ENCODE data around the gene TMIE.

TMIE gene

DNA sequence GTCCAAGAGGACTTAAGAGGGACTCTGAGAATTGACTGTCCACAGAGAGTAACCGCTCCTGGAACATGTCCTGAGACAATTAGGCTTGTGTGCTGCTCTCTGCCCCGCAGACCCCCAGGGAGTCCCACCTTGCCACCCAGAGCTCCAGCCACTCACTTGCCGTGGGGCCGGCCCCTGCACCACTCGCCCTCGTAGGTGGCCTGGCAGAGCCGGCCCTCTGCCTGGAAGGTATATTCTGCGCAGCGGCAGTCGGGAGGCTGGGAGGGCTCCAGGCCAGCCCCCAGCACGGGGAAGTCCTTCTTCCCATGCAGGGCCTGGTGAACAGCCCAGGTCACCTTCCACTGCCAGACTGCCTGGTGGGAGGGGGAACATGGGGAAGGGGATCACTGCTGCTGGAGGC lies 18.2 kb upstream of the TMIE start:
- in situ Hi-C loops (cut with MboI; ENCODE audit: low sequenced_read_pairs): no loop called here

DNA sequence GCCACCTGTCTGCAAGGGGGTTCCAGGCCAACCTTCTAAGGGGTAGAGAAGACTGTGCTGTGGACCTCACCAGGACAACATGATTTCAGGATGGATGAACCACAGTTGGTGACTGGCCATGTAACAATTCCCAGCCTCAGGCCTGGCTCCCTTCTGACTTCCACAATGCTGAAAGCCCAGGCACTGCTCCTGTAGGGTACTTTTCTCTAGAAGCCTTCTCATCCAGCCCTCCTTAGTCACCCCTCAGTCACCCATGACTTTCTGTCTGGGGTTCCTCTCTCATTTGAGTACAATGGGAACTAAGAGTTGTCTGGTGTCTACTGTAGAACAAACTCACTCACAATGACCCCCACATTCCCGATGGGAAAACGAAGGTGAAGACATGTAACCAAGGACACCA lies 16.3 kb upstream of the TMIE start:
- in situ Hi-C loops (cut with MboI; ENCODE audit: low sequenced_read_pairs): no loop called here

DNA sequence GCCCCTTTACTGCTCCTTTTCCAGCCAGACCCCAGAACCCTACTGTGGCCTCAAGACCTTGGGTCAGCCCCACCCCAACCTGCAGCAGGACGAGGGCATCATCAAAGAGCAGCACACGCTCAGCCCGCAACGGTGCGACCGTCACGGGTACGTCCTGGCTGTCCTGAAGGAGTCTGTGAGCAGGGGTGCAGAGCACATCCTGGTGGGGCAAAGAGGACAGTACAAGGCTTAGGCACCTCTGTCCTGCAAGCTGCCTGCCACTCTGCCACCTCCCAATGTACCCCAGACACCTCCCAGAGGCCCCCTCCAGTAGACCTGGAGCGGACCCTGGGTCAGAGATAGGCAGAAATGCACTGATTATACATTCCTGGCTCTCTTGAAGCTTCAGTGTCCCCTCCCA lies 15.7 kb upstream of the TMIE start:
- in situ Hi-C loops (cut with MboI; ENCODE audit: low sequenced_read_pairs): no loop called here

DNA sequence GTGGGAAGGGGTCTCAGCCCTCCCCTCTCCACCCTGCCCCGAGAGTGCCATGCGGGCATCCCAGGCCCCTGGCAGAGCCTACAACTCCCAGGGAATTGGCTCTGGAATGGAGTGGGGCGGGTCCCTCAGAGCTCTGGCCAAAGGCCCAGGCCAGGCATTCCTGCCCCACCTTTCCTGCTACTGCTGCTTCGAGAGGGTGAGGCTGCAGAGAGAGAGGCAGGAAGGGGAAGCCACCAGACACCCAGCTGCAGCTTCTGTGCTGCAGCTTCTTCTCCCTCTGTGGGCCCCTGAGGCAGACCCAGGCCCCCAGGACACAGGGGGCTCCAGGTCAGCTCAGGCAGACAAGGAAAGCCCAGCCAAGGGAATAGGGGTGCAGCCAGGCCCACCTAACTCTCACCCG lies 10.4 kb upstream of the TMIE start:
- in situ Hi-C loops (cut with MboI; ENCODE audit: low sequenced_read_pairs): no loop called here

DNA sequence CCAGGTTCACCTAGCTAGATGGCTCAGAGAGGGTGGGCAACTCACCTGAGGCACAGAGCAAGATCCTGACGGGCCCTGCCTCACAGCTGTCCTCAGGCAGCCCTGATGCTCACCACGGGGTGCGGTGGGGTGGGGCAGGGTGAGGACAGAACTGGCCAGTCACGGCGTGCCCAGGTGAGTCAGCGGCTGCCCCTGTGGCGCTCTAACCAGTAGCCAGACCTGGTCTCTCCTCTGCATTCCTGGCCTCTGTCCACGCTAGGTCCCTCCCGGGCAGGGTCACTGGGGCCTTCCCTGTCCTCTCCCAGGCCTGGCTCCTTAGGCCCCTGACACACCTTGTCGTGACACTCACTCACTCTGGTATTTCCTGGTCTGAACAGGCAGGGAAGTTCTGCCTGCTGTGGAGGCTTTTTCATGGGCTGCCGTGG lies 8.6 kb upstream of the TMIE start:
- in situ Hi-C loops (cut with MboI; ENCODE audit: low sequenced_read_pairs): no loop called here

DNA sequence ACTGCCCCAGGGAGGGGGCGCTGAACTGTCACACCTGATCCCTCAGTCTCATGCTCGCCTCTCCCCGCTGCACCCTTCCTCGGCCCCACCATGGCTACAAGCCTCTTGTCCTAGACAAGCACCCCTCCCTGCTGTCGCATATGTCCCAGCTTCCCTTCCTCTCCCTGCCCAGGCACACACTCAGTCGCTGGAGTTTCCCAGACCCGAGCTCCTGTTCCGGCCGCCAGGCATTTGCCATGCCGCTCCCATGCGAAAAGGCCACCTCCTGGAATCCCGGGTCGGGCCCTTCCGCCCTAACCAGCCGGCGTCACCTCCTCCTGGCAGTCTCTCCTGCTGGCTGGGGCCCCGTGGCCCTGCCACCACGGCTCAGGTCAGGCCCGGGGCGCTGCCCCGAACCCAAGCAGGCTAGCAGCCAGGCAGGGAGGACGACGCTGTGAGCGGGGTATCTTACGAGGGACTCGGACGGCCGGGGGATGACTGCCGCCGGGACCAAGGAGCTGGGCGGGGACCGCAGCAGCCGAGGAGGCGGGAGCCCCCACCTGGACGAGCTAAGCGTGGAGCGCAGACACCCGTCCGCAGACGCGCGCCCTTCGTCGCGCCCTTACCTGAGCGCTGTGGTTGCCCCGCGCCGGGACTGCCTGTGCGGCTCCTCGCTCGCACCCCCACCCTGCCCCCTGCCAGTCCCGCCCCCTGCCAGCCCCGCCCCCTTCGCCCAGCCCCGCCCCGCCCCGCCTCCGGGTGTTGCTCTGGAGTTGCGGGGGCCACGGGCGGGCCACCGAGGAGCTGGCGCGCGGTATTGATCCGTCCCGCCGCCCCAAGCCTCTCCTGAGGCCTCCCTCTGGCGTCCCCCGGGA lies 7.9 kb upstream of the TMIE start, which contains the start of gene ALS2CL:
Gene ALS2CL, minus strand, starts transcription at position 642 of the 854 bp plus-strand sequence. CDS start 4,239 bp downstream, outside the sequence.
- in situ Hi-C loops (cut with MboI; ENCODE audit: low sequenced_read_pairs): no loop called here

DNA sequence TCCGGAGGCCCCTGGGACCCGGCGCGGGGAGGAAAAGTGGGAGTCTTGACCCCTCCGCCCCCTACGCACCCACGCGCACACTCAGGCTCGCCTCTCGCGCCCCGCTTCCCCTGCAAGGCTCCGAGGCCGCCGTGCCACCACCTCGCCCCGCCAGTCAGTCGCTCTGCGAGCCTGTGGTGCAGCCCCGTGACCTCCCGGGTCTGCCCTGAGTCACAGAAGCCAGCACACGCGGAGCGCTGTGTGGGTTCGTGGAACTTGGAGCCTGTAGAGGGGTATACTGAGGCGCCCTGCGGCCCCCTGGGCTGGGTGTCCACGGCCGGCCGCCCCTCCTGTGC lies 7.3 kb upstream of the TMIE start:
- in situ Hi-C loops (cut with MboI; ENCODE audit: low sequenced_read_pairs): no loop called here

DNA sequence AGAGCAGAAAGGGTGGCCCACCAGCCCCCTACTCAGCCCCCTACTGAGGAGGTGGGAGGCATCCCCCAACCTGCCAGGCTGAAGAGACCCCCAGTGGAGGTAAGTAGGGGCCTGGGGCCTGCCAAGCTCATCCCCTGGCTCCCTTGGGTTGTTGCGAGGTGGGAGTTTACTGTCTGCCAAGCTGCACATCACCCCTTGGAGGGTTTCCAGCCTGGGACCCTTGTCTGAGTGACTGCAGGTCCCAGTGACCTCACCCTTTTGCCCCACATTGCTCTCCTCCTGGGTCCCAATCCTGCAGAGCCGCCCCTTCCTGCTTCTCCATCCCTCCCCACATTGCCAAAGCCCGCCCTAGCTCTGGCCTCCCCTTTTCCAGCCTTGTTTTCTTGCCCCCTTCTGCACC lies 6.7 kb upstream of the TMIE start:
- in situ Hi-C loops (cut with MboI; ENCODE audit: low sequenced_read_pairs): no loop called here

DNA sequence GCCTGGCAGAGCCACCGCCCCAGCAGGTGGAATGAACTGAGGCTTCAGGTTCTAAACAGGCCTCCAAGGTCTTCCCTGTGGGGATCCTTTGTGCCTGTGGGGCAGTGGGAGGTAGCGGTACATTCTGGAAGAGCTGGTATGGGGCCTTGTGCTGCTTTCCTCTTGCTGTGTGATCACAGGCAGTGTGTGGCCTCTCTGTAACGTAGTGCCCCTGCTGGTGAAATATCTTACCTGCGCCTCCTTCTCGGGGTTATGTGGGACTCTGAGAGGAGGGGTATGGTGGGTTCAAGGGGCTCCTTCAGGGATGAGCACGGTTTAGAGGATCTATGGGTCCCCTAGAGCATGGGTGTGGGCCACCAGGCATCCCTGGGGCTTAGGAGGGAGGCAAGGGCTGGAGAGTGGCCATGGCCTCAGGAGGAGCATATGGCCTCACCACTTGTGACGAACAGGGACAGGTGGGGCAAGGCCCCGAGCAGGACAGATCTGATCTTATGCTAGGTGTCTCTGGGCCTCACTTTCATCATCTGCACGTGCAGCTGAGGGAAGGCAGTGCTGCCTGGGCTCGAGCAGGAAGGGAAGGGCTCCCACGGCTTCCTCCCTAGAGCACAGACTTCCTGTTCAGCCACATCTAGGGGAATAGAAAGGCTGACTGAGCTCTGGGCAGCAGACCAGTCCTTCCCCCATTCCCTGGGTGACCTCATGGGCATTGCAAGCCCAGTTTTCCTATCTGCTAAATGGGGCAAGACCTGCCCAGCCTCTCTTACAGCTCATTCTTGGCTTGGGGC lies 5.8 kb upstream of the TMIE start:
- in situ Hi-C loops (cut with MboI; ENCODE audit: low sequenced_read_pairs): no loop called here

DNA sequence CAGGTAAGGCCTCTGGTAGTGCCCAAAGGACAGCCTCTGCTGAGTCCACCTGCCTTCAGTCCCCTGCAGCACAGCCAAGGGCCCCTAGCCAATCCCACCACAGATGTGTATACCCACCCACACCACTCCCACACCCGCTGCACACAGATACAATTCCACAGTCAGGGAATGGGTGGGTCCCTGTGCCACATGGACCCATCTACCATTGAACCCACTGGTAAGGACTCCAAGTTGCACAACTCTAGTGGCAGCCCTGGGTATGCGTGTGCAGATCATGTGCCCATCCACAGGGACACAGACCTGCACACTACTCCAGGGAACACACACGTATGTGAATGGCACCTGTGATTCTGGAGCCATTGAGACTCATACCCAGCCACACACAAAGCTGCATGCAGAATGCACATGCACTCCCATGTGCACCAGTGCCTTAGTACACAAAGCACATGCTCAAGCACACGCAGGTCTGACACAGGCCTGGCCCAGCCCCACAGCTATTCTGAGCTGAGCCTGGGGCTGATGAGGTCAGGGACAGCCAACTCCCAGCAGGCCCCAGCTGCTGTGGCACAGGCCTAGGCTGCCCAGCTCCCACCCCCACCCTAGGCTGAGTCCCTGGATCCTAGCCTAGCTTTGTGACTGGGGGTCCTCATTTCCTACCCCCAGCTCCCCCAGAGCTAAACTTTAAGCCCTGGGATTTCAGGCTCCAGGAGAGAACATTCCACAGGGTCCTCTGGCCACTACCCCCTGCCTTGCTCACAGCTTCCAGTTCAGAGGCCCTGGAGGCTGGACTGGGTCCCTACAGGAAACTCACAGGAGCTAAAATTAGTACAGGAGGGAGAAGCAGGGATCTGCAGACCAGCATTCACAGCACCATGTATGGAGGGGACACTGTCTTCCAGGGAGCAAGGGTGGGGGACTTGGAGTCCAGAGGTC lies 5.0 kb upstream of the TMIE start:
- in situ Hi-C loops (cut with MboI; ENCODE audit: low sequenced_read_pairs): no loop called here

DNA sequence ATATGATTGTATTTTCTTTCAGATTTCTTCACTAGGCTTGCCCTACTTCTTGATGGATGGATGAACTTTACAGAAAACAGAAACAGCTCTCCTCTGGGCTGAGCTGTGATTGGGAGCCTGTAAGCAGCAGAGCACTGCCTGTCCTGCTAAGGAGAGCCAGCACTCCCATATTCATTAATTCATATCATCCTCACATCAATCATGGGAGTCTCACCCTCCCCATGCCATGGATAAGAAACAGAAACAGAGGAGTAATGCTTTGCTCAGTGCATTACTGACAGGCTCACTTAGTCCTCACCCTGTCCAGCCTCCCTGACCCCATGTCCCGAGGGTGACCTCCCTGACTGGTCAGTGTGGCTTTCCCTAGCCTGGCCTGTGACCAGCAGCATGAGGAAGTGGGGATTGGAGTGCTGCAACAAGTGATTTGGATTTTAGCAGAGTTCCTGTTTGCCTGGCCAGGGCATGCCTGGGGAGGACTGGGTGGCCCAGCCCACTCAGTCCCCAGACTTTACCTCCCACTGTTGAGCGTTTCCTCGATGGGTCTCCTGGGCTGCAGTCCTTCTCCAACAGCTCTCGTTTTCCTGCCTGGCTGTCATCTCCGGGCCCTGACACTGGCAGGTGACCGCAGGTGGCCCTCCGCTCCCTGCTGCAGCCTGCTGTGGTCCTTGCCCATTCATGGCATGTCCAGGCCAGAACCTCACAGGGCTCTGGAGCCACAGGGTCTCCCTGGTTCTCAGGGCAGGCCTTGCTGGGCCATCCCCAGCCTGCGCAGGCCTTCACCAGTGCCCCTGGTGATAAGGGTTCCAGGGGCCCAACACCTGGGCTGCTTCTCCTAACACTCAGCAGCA lies 1.3 kb upstream of the TMIE start:
- in situ Hi-C loops (cut with MboI; ENCODE audit: low sequenced_read_pairs): loop anchor here (25.0 kb wide), 1 partner anchor 662 kb away; no protein-coding TSS in a partner anchor

DNA sequence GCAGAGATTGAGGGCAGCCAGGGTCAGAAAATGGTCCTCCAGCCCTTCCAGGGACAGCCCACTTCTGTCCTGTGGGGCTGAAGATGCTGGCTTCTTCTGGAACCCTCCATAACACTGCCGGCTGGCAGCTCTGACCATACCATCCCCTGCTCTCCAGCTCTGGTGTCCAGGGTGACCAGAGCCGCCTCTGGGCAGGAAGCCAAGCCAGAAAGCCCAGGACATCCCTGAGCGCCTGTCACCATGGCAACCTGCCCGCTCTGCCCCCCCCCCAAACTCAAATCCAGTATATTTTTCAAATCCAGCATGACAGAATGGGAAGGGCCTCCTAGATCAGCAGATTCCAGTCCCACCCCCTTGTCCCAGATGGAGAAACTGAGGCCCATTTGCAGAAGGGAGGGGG lies 420 bp upstream of the TMIE start:
- in situ Hi-C loops (cut with MboI; ENCODE audit: low sequenced_read_pairs): loop anchor here (25.0 kb wide), 1 partner anchor 662 kb away; no protein-coding TSS in a partner anchor

DNA sequence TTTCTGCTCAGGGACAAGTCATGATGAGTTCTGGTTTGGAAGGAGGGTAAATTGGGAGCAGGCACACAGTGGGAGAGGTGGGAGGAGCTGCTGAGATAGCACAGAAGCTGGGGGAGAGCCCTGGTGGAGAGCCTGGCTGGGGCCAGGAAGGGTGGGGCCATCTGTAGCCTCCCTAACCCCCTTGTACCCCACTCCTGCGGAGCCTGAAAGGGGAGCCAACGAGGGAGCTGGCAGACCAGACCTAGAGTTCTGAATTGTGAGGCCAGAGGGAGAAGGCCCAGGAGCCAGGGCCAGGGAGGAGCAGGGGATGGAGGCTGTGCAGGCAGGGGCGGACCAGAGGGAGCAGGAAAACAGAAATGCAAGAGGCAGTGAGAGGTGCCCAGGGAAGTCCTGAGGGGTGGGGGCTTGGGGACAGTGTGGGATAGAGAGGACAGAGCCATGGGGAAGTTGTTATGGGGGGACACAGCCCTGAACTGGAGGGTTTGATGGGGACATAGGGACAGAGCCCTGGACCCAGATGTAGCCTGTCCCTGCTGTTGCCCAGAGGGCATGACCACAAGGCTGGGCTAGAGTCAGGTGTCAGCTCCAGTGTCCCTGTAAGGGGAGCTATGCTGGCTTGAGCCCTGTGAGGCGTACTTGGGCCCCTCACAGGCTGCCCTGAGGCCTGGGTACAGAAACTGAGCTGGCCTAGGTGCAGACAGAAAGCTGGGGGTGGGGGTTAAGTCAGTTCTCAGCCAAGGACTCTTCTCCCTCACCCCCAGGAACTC lies 1.2 kb downstream of the TMIE start:
- in situ Hi-C loops (cut with MboI; ENCODE audit: low sequenced_read_pairs): loop anchor here (25.0 kb wide), 1 partner anchor 660 kb away; no protein-coding TSS in a partner anchor

DNA sequence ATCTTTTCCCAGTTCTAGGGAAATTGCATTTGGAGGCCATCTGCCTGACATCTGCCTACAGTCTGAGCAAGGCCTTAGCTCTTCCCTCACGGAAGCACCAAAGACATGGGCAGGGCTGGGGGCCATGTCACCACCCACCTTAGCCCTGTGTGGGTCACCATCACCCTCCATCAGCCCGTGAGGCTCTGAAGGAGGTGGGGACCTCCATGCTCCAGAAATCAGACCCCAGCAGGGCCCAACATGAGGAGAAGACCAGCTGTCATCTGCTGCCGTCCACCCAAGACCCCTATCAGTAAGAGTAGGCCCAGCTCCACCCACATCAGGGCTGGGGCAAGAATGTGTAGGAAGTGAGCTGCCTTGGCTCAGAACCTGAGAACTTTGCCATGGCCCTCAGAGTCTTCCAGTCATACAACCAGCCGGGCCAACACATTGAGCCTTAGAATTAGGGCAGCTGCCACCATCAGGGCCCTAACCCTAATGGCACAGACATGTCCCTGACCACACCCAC lies 1.9 kb downstream of the TMIE start:
- in situ Hi-C loops (cut with MboI; ENCODE audit: low sequenced_read_pairs): loop anchor here (25.0 kb wide), 1 partner anchor 659 kb away; no protein-coding TSS in a partner anchor

DNA sequence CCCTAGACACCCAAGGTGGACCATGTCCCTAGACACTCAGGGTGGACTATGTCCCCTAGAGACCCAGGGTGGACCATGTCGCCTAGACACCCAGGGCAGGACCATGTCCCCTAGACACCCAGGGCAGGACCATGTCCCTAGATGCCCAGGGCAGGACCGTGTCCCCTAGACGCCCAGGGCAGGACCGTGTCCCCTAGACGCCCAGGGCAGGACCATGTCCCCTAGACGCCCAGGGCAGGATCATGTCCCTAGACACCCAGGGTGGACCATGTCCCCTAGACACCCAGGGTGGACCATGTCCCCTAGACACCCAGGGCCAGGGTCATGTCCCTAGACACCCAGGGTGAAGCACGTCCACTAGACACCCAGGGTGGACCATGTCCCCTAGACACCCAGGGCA lies 3.2 kb downstream of the TMIE start:
- in situ Hi-C loops (cut with MboI; ENCODE audit: low sequenced_read_pairs): loop anchor here (25.0 kb wide), 1 partner anchor 658 kb away; no protein-coding TSS in a partner anchor

DNA sequence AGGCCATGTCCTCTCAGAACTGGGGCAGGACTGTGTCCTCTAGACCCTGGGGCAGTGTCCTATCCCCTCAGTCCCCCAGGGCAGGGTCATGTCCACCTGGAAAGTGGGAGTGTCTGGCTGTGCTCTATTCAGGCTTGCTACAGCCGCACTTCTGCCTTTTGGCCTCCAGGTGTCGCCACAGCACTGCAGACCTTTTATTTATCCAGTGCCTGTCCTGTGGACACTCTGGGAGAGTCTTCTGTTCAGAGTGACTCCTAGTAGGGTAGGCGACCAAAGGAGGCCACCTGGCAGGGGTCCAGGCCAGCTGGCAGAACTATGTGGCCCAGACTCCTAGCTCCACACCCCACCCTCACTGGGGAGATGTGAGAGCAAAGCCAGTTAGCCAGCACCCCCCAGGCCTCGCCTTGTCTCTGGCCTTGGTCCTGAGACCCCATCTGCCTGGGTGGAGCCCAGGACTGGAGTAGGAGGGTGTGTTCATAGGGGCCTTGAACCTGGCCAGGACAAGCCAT lies 3.9 kb downstream of the TMIE start:
- in situ Hi-C loops (cut with MboI; ENCODE audit: low sequenced_read_pairs): loop anchor here (25.0 kb wide), 1 partner anchor 657 kb away; no protein-coding TSS in a partner anchor

DNA sequence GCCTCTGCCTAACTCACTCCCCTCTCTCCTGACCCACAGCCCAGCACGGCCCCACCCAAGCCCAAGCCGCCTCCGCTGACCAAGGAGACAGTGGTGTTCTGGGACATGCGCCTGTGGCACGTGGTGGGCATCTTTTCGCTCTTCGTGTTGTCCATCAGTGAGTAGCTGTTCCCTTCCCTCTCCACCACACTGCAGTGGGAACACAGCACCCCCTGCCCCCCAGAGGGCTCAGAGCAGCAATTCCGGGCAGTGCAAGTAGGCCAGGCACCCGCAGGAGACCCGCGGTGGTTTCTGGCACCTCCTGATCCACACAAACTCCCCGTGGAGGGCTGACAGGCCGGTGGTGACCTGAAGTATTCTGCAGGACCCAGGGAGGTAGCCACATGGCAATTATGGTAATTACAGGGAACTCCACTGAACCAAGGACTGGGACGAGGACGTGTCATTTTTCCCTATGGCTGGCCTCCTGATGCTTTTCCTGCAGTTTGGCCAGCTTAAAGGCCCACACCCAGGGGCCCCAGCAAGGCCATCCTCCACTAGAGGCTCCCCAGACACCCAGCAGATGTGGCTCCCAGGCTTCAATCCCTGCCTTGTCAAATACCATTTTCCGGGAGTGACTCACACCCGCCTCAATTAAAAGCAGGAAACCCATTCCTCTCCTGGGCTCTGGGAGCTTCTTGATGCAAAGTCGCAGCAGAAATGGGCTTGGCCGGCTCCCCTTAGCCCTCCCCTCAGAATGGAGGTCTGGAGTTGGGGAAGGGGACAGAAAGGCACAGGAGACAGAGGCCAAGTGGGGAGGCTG lies 4.8 kb downstream of the TMIE start:
- in situ Hi-C loops (cut with MboI; ENCODE audit: low sequenced_read_pairs): loop anchor here (25.0 kb wide), 1 partner anchor 656 kb away; no protein-coding TSS in a partner anchor

All from HL-60/S4 treated with retinoic acid at 250 ng/mL for 4 days and 3 days (cell line).